Thyroid gland (tissue), 4 donors: Measurements from ENCODE around the gene UMODL1.

Experiments used
- POLR2A ChIP-seq, 2 donors: fragments of 450-650 bp; IDR thresholded peaks; one replicate each; pipeline ENCODE4 v1.6.1; 2017; ENCODE audit warnings: antibody characterized with exemption in 2 of 2, mild to moderate bottlenecking in 2 of 2, moderate library complexity in 1 of 2
- TF ChIP-seq, protein P1 (sequence below), 6 experiments: fragments of 200-600 bp in 3 of 6; fragments of 450-650 bp in 3 of 6; sonication (generic) in 3 of 6; IDR thresholded peaks; one replicate each; pipeline ENCODE4 v1.5.1; 2016 to 2019; ENCODE audit warnings: antibody characterized with exemption in 6 of 6, mild to moderate bottlenecking in 2 of 6, inconsistent platforms in 1 of 6, moderate library complexity in 1 of 6

- no peak for TF ChIP-seq POLR2A (IDR thresholded peaks at IDR 0.05)
- TF ChIP-seq, protein P1, sequence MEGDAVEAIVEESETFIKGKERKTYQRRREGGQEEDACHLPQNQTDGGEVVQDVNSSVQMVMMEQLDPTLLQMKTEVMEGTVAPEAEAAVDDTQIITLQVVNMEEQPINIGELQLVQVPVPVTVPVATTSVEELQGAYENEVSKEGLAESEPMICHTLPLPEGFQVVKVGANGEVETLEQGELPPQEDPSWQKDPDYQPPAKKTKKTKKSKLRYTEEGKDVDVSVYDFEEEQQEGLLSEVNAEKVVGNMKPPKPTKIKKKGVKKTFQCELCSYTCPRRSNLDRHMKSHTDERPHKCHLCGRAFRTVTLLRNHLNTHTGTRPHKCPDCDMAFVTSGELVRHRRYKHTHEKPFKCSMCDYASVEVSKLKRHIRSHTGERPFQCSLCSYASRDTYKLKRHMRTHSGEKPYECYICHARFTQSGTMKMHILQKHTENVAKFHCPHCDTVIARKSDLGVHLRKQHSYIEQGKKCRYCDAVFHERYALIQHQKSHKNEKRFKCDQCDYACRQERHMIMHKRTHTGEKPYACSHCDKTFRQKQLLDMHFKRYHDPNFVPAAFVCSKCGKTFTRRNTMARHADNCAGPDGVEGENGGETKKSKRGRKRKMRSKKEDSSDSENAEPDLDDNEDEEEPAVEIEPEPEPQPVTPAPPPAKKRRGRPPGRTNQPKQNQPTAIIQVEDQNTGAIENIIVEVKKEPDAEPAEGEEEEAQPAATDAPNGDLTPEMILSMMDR (IDR thresholded peaks at IDR 0.05): no peak
Observed at GRCh38 chr21:42112857-42113256, 41.7 kb downstream of the UMODL1 start.
